Measurements from ENCODE around the gene CYB5B.
A peak's percentile ranks its signal among the peaks of the same experiment; 100 is the strongest.

Gene CYB5B

GRCh38 chr16:69444873-69445517 is 20.6 kb downstream of the CYB5B start:
- no peak for DNase-seq (ENCODE audit: low spot score)

- DNase-seq (ENCODE audit: low spot score), result no peak
Observed at GRCh38 chr16:69448470-69449193, 24.2 kb downstream of the CYB5B start.

GRCh38 chr16:69451166-69451565 is 26.7 kb downstream of the CYB5B start:
- no peak for DNase-seq (ENCODE audit: low spot score)

- DNase-seq (ENCODE audit: low spot score), result no peak
Observed at GRCh38 chr16:69453936-69454335, 29.5 kb downstream of the CYB5B start.

GRCh38 chr16:69463876-69464275 is 39.5 kb downstream of the CYB5B start:
- DNase-seq (ENCODE audit: low spot score), result no peak

- no peak for DNase-seq (ENCODE audit: low spot score)
Observed at GRCh38 chr16:69465083-69465721, 40.8 kb downstream of the CYB5B start.

- no peak for DNase-seq (ENCODE audit: low spot score)
Observed at GRCh38 chr16:69465881-69466280, 41.5 kb downstream of the CYB5B start.

GRCh38 chr16:69466547-69466946 is 42.1 kb downstream of the CYB5B start:
- DNase-seq (ENCODE audit: low spot score), result no peak

GRCh38 chr16:69467080-69467479 is 42.7 kb downstream of the CYB5B start:
- no peak for DNase-seq (ENCODE audit: low spot score)

GRCh38 chr16:69467531-69468204 is 43.2 kb downstream of the CYB5B start:
- no peak for DNase-seq (ENCODE audit: low spot score)

GRCh38 chr16:69469807-69470561 is 45.6 kb downstream of the CYB5B start:
- peak; percentile 88 for DNase-seq (ENCODE audit: low spot score)

GRCh38 chr16:69471121-69471520 is 46.7 kb downstream of the CYB5B start:
- no peak for DNase-seq (ENCODE audit: low spot score)

- DNase-seq (ENCODE audit: low spot score), result no peak
Observed at GRCh38 chr16:69474408-69474807, 50.0 kb downstream of the CYB5B start.

- peak; percentile 90 for DNase-seq (ENCODE audit: low spot score)
Observed at GRCh38 chr16:69476920-69477443, 52.6 kb downstream of the CYB5B start.

- no peak for DNase-seq (ENCODE audit: low spot score)
Observed at GRCh38 chr16:69477546-69477945, 53.1 kb downstream of the CYB5B start.

GRCh38 chr16:69478685-69479084 is 54.3 kb downstream of the CYB5B start:
- DNase-seq (ENCODE audit: low spot score), result no peak

GRCh38 chr16:69479775-69480174 is 55.4 kb downstream of the CYB5B start:
- DNase-seq (ENCODE audit: low spot score), result no peak

GRCh38 chr16:69481901-69482341 is 57.5 kb downstream of the CYB5B start:
- DNase-seq (ENCODE audit: low spot score), result no peak

GRCh38 chr16:69482410-69482991 is 58.1 kb downstream of the CYB5B start:
- DNase-seq (ENCODE audit: low spot score), result no peak

GRCh38 chr16:69483611-69484010 is 59.2 kb downstream of the CYB5B start:
- DNase-seq (ENCODE audit: low spot score), result no peak

GRCh38 chr16:69485361-69485760 is 60.9 kb downstream of the CYB5B start:
- DNase-seq (ENCODE audit: low spot score), result no peak

Data from kidney tubule cell (primary cell).